PFSK-1 (cell line): ENCODE measurements around the gene ZNF12.

ENCODE experiments used
- POLR2AphosphoS5 ChIP-seq: IDR thresholded peaks from 2 replicates; pipeline ENCODE4 v1.6.1; 2012; ENCODE audit warnings: low read depth, mild to moderate bottlenecking, control low read depth, low read length, moderate library complexity
- REST ChIP-seq, 2 experiments: IDR thresholded peaks; 2 replicates each; pipeline versions ENCODE4 v1.6.1 to v1.8.0; 2011 to 2012; ENCODE audit warnings: low read depth in 2 of 2, low read length in 2 of 2, control low read depth in 1 of 2, inconsistent platforms in 1 of 2, mild to moderate bottlenecking in 1 of 2, moderate library complexity in 1 of 2; ENCODE audit not compliant: insufficient read depth in 1 of 2
- TAF1 ChIP-seq: IDR thresholded peaks from 2 replicates; pipeline ENCODE4 v1.6.1; 2012; ENCODE audit warnings: low read length, control low read depth, borderline replicate concordance; ENCODE audit not compliant: insufficient read depth

GRCh38 chr7:6648815-6649104 is 58.0 kb downstream of the ZNF12 start:
- TF ChIP-seq POLR2AphosphoS5 (no peak), REST (IDR thresholded peaks at IDR 0.05; ENCODE audit: insufficient read depth in 1 of 2, low read depth in 2 of 2, low read length in 2 of 2) (no peak), TAF1 (no peak)
